ENCODE measurements around the gene ETNK1. TPM values are rescaled to one million over a fixed set of nuclear protein-coding genes. Genes with fewer than 3 reads are reported as not detected.

ETNK1 gene, protein sequence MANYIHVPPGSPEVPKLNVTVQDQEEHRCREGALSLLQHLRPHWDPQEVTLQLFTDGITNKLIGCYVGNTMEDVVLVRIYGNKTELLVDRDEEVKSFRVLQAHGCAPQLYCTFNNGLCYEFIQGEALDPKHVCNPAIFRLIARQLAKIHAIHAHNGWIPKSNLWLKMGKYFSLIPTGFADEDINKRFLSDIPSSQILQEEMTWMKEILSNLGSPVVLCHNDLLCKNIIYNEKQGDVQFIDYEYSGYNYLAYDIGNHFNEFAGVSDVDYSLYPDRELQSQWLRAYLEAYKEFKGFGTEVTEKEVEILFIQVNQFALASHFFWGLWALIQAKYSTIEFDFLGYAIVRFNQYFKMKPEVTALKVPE
- 29.3 to 42.8 TPM (median 35.3 TPM) in 5 replicates for total RNA-seq (2022; extraction: Qiagen RNA extraction; ENCODE audit: low read depth)

DNA sequence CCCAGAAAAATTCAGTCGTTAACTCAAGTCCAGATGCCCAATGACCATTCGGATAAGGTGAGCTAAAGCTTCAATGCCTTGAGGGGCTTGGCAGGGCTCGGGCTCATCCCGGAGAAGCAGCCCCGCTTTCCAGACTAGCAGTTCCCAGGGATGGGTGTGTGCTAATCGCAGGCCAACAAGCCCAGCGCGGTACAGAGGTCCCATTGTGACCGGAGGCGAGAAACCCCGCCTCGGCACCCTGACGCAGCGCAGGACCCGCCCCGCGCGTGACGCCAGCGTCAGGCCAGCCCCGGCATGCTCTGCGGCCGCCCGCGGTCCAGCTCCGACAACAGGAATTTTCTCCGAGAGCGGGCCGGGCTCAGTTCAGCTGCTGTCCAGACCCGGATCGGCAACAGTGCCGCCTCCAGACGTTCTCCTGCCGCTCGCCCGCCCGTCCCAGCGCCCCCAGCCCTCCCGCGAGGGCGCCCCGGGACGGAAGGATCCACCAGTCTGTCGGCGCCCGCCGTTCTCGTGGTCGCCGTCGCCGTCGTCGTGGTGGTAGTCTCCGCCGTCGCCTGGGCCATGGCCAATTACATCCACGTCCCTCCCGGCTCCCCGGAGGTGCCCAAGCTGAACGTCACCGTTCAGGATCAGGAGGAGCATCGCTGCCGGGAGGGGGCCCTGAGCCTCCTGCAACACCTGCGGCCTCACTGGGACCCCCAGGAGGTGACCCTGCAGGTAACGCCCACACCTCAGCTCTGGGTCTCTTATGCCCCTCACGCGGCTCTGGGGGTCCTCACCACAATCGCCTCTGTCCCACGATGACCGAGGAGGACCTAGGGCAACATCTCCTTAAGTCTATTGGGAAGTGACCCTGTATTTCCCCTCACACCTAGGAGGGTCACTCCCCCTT, at the start of gene ETNK1:
ETNK1 (plus strand) TSS at position 302 of the 892 bp plus-strand sequence; CDS start at position 562, 260 bp downstream.

Other genes with a start within 250 kb of the ETNK1 start
- gene C2CD5, start 80.6 kb upstream of the ETNK1 start, total RNA-seq (2022; extraction: Qiagen RNA extraction; ENCODE audit: low read depth) = 12.7 to 15.2 TPM (median 13.8 TPM) in 5 replicates